AG09319 (cell line): ENCODE measurements around the gene GPR22.

Experiments
- DNase-seq: peaks from one replicate; pipeline ENCODE4 v3.0.0-alpha.2; 2010; ENCODE audit warnings: low read depth; ENCODE audit errors: extremely low read depth
- CTCF ChIP-seq: IDR thresholded peaks from 2 replicates; pipeline ENCODE4 v1.5.1; 2011; ENCODE audit warnings: low read depth, mild to moderate bottlenecking, inconsistent platforms, low read length, moderate library complexity

GPR22 gene

GRCh38 chr7:107463139-107464078 is 6.4 kb upstream of the GPR22 start:
- DNase-seq: peak; percentile 56
- peak; percentile 93 for TF ChIP-seq CTCF

DNA sequence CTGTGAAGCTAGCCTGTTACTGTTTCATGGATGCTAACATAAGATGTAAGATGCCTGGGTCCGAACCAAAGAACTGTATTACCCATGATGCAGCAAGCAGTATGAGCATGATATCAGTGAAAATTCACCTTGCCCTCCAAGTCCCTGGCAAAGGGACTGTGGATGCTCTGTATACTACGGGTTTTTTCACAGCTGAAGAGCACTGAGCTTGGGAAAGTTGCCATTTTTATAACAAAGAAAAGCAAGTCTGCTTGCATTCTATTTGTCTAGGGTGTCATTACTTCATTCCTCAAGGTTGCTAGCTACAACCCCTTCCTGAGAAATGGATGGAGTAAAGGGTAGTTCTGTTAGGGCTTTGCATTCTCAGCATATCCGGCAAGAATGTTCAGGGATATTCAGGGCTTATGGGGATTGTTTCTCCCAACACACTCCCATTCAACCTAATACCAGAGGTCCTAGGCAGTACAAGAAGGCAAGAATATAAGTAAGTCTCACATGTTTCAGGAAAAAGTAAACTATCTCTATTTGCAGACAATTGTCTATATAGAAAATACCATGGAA is 5.1 kb upstream of the GPR22 start:
- no peak for TF ChIP-seq CTCF
- DNase-seq: no peak

GRCh38 chr7:107467972-107468371 is 1.9 kb upstream of the GPR22 start:
- no peak for TF ChIP-seq CTCF
- DNase-seq: no peak

GRCh38 chr7:107468824-107469223 is 1.0 kb upstream of the GPR22 start:
- DNase-seq: no peak
- TF ChIP-seq CTCF: no peak

DNA sequence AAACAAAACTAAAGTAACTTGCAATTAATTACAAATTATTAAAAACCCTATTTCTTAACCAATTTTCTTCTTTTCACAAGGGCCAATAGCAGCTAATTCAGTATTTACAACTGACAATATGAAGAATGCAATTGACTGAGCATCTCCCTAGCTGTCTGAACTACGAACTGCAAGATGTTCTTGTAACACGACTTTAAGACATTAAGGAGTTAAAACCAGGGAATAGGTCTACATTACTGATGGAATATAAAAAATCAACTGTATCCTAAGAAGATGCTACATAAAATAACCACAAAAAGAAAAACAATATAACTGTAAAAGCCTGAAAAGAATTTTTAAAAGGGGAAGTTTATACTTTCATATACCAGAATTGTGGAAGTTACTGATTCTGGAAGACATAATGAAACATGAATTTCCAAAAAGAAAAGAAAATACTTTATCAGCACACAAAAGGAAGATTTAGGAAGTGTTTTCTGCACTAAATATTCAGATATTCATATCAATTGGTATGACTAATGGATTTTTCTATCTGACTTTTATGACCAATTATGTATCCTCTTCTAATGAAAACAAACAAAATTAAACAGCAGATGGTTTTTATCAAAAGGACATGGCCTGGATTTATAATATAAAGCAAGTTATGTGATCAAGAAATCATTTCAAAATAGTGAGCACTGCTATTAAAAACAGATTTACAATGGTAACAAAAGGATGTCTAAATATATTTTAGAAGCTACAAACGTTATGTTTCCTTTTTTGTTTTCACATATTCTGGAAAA is 1.6 kb downstream of the GPR22 start:
- TF ChIP-seq CTCF: no peak
- no peak for DNase-seq

GRCh38 chr7:107472116-107472515 is 2.3 kb downstream of the GPR22 start:
- DNase-seq: no peak
- TF ChIP-seq CTCF: no peak

DNA sequence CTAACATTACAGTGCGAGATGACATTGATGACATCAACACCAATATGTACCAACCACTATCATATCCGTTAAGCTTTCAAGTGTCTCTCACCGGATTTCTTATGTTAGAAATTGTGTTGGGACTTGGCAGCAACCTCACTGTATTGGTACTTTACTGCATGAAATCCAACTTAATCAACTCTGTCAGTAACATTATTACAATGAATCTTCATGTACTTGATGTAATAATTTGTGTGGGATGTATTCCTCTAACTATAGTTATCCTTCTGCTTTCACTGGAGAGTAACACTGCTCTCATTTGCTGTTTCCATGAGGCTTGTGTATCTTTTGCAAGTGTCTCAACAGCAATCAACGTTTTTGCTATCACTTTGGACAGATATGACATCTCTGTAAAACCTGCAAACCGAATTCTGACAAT is 4.3 kb downstream of the GPR22 start:
- no peak for DNase-seq
- TF ChIP-seq CTCF: no peak
